PC-9 (cell line): Measurements from ENCODE around the gene AIG1. TPM values are rescaled to one million over a fixed set of nuclear protein-coding genes. Genes with fewer than 3 reads are reported as not detected.

Experiments used
- BruUV-seq: library from RNA; stranded (reverse); fragments of 400-500 nt; replicated peaks from 2 replicates; lab custom pipeline; 2021; lab: Mats Ljungman, UMichigan
- CTCF ChIA-PET: fragments of 300-600 bp; sonication (Branson Sonifier 250); formaldehyde crosslinking; loops from one replicate; lab custom pipeline; 2022; ENCODE audit warnings: antibody characterized with exemption; lab: Charles Lee
- POLR2A ChIA-PET: fragments of 300-600 bp; sonication (Branson Sonifier 250); formaldehyde crosslinking; loops from one replicate; lab custom pipeline; 2022; ENCODE audit warnings: antibody characterized with exemption; ENCODE audit not compliant: unreplicated experiment; lab: Charles Lee
- DNase-seq, 2 experiments: peaks; one replicate each; pipeline versions ENCODE4 v3.0.0 to v3.0.0-alpha.2; 2015 to 2022; ENCODE audit warnings: mixed read lengths in 1 of 2
- H2AFZ ChIP-seq: fragments of 200-600 bp; sonication (generic); 2 replicates; pipeline ENCODE4 v1.8.1; 2017; ENCODE audit warnings: antibody characterized with exemption
- H3F3A ChIP-seq: fragments of 200-600 bp; sonication (generic); 2 replicates; pipeline ENCODE4 v1.8.1; 2017; ENCODE audit warnings: antibody characterized with exemption, mild to moderate bottlenecking, low read depth; ENCODE audit not compliant: insufficient read depth
- H3K27ac ChIP-seq: fragments of 200-600 bp; sonication (generic); 2 replicates; pipeline ENCODE4 v1.6.1; 2016; ENCODE audit warnings: mixed run types
- H3K27me3 ChIP-seq: fragments of 200-600 bp; sonication (generic); 2 replicates; pipeline ENCODE4 v1.6.1; 2016; ENCODE audit warnings: low read depth, mixed run types; ENCODE audit not compliant: insufficient read depth
- H3K36me3 ChIP-seq: fragments of 200-600 bp; sonication (generic); 2 replicates; pipeline ENCODE4 v1.6.1; 2016; ENCODE audit warnings: low read depth, mixed run types
- H3K4me1 ChIP-seq: fragments of 200-600 bp; sonication (generic); replicated peaks from 2 replicates; pipeline ENCODE4 v1.6.1; 2016; ENCODE audit warnings: mixed run types; ENCODE audit not compliant: insufficient read depth
- H3K4me2 ChIP-seq: fragments of 200-600 bp; sonication (generic); 2 replicates; pipeline ENCODE4 v1.6.1; 2017; ENCODE audit warnings: mixed run types
- H3K4me3 ChIP-seq: fragments of 200-600 bp; sonication (generic); 2 replicates; pipeline ENCODE4 v1.6.1; 2016; ENCODE audit warnings: mixed run types
- H3K79me2 ChIP-seq: fragments of 200-600 bp; sonication (generic); 2 replicates; pipeline ENCODE4 v1.6.1; 2017; ENCODE audit warnings: low read depth, mixed run types
- H3K9me2 ChIP-seq: fragments of 200-600 bp; sonication (generic); 2 replicates; pipeline ENCODE4 v1.8.1; 2017; ENCODE audit warnings: mild to moderate bottlenecking; ENCODE audit not compliant: insufficient read depth
- H3K9me3 ChIP-seq: fragments of 200-600 bp; sonication (generic); 2 replicates; pipeline ENCODE4 v1.8.1; 2016; ENCODE audit warnings: low read depth; ENCODE audit not compliant: insufficient read depth
- H4K20me1 ChIP-seq: fragments of 200-600 bp; sonication (generic); 2 replicates; pipeline ENCODE4 v1.8.1; 2017; ENCODE audit not compliant: insufficient read depth
- CTCF ChIP-seq: fragments of 200-600 bp; sonication (generic); conservative IDR thresholded peaks from 2 replicates; pipeline ENCODE4 v1.6.1; 2017; ENCODE audit warnings: mixed run types, antibody characterized with exemption, mild to moderate bottlenecking, moderate library complexity
- EZH2 ChIP-seq: fragments of 200-600 bp; sonication (generic); IDR thresholded peaks from 2 replicates; pipeline ENCODE4 v1.8.0; 2017; ENCODE audit warnings: antibody characterized with exemption, low read depth
- intact Hi-C: fragments of 100-400 bp; cut with micrococcal nuclease; formaldehyde crosslinking; loops from one replicate; pipeline ENCODE4 v1.10.0; 2022; ENCODE audit not compliant: unreplicated experiment
- total RNA-seq: library from RNA; stranded (reverse); gene quantifications from 2 replicates; pipeline ENCODE4 v1.2.3, GENCODE V29; 2021

Gene AIG1
- total RNA-seq, 1 experiment from 2014 or later = 37.7 TPM

GRCh38 chr6:143058987-143059386 lies 1.7 kb upstream of the AIG1 start:
- Histone ChIP-seq H3K4me3 (peak overlapping the region; percentile 66), H3K4me2 (peak overlapping the region; percentile 81), H3K27ac (peak overlapping the region; percentile 97), H3K36me3 (no peaks in the 10 kb centered on the region), H4K20me1 (no peaks in the 10 kb centered on the region), H3K79me2 (peaks cover 37% of the 10 kb centered on the region), H3F3A (peaks cover 19% of the 10 kb centered on the region), H3K9me2 (no peaks in the 10 kb centered on the region), H2AFZ (peak overlapping the region; percentile 32; the same call in 1 of the 2 replicates), H3K9me3 (0 out of 2 replicates have a peak, but pooled peaks cover 4% of the 10 kb centered on the region), H3K4me1 (peaks cover 37% of the 10 kb centered on the region), H3K27me3 (no peaks in the 10 kb centered on the region)
- ChIA-PET POLR2A (no interaction called here), CTCF (no interaction called here)
- intact Hi-C loops = loop anchor here (1.0 to 10.0 kb wide), 4 partner anchors 112 to 912 kb away; partner anchors contain the start of genes NMBR and VTA1
- no TSS peak for BruUV-seq
- TF ChIP-seq CTCF (no peak), EZH2 (no peak)
- DNase-seq = peak in 1 of 2 experiments; percentile 38

- Histone ChIP-seq H3K4me3 (peak overlapping the region; percentile 66), H3K27me3 (no peaks in the 10 kb centered on the region), H3K9me2 (no peaks in the 10 kb centered on the region), H3K36me3 (no peaks in the 10 kb centered on the region), H3K27ac (peak overlapping the region; percentile 97), H3F3A (peaks cover 22% of the 10 kb centered on the region), H2AFZ (peak overlapping the region; percentile 83), H4K20me1 (no peaks in the 10 kb centered on the region), H3K9me3 (peaks cover 4% of the 10 kb centered on the region; the same call in 1 of the 2 replicates), H3K79me2 (peaks cover 37% of the 10 kb centered on the region), H3K4me1 (peaks cover 45% of the 10 kb centered on the region), H3K4me2 (peak overlapping the region; percentile 81)
- TF ChIP-seq CTCF = no peak
- TF ChIP-seq EZH2 = no peak
- ChIA-PET CTCF (no interaction called here), POLR2A (interaction anchor here (0.5 to 0.7 kb wide), 4 partner anchors 16 to 256 kb away, joined by 3 to 6 read pairs (median 4); no protein-coding TSS in a partner anchor)
- peak; percentile 64 to 95 for DNase-seq
- intact Hi-C loops = loop anchor here (1.0 to 10.0 kb wide), 11 partner anchors 113 to 913 kb away; partner anchors contain the start of genes NMBR and VTA1
- BruUV-seq = TSS peak; percentile 73
These were observed 881 bp upstream of the AIG1 start for GRCh38 chr6:143059663-143060353.

- no peaks in the 10 kb centered on the region for H4K20me1 ChIP-seq
- H2AFZ ChIP-seq = peak overlapping the region; percentile 83
- peak overlapping the region; percentile 97 for H3K27ac ChIP-seq
- POLR2A ChIA-PET = interaction anchor here (0.5 to 0.7 kb wide), 3 partner anchors 108 to 256 kb away, joined by 3 to 4 read pairs (median 3); no protein-coding TSS in a partner anchor
- peak; percentile 75 to 84 for DNase-seq
- intact Hi-C loops = loop anchor here (1.0 to 10.0 kb wide), 7 partner anchors 158 to 488 kb away; no protein-coding TSS in a partner anchor
- no peak for TF ChIP-seq EZH2
- no peak; the same call in 1 of the 2 replicates for TF ChIP-seq CTCF
- peaks cover 39% of the 10 kb centered on the region for H3K79me2 ChIP-seq
- peak overlapping the region; percentile 66 for H3K4me3 ChIP-seq
- BruUV-seq = no TSS peak
- H3F3A ChIP-seq = peaks cover 25% of the 10 kb centered on the region
- peak overlapping the region; percentile 81 for H3K4me2 ChIP-seq
- peaks cover 51% of the 10 kb centered on the region for H3K4me1 ChIP-seq
- CTCF ChIA-PET = no interaction called here
- no peaks in the 10 kb centered on the region for H3K27me3 ChIP-seq
- peaks cover 4% of the 10 kb centered on the region; the same call in 1 of the 2 replicates for H3K9me3 ChIP-seq
- H3K36me3 ChIP-seq = 0 out of 2 replicates have a peak, but pooled peaks cover 2% of the 10 kb centered on the region
- H3K9me2 ChIP-seq = no peaks in the 10 kb centered on the region
These were observed 309 bp upstream of the AIG1 start for GRCh38 chr6:143060354-143060805.
